Head of caudate nucleus (tissue), 42 donors: ENCODE results near the gene DACH1.
"Not testable (repeated sequence)": the region's sequence is repeated elsewhere in the genome, so short reads cannot be mapped to it uniquely, and the experiment has no call there.

Experiments used
- DNase-seq, 42 donors: peaks; one replicate each; pipeline versions ENCODE4 v3.0.0 to v3.0.0-alpha.2; 2020 to 2021; ENCODE audit warnings: mixed read lengths in 7 of 42
- intact Hi-C: fragments of 100-400 bp; cut with DNase I; formaldehyde crosslinking; loops from one replicate; pipeline ENCODE4 v1.15.0; 2022

DACH1 gene

GRCh38 chr13:71797517-71797916 lies 69.5 kb downstream of the DACH1 start:
- peak in 3 of 42 donors; percentile 7 to 16 (median 8) for DNase-seq
- intact Hi-C loops: no loop called here

GRCh38 chr13:71789693-71790329 lies 77.2 kb downstream of the DACH1 start:
- no peak for DNase-seq
- intact Hi-C loops: no loop called here

GRCh38 chr13:71789037-71789436 lies 78.0 kb downstream of the DACH1 start:
- DNase-seq: no peak
- intact Hi-C loops: no loop called here

DNA sequence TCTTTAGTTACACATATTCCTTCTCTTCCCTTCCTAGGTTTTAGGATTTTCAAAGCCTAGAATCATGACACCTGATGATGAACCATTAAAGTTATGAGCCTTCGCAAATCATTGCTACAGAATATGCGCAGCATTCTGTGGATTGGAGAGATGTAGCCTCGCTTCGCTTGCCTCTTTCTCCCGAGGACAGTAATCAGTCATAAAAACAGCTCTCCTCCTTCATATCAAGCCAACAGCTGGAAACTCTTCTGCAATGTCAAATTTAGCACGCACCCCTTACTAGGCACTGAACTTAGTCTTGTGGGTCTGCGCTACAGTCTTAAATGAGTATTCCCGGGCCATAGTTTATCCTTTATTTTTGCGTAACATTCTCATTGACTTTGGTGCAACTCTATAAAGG lies 79.6 kb downstream of the DACH1 start:
- no peak for DNase-seq
- intact Hi-C loops: no loop called here

DNA sequence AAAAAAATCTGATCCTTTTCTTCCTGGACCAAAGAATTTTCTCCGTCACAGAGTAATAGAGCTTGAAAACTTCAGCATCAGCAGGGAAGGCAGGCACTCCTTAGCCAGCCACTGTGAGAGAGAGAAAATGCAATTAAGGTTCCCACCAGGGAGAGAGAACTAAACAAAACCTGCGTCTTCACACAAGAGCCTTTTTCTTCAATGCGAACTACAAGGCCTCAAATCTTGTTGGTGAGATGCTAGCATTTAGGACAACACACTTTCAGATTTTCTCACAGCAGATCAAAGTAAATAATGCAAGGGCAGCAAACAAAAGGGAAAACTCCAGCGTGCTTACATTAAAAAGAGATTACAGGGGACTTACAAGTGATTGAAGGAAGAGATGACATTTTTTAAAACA lies 80.1 kb downstream of the DACH1 start:
- intact Hi-C loops: no loop called here
- no peak for DNase-seq

- intact Hi-C loops: no loop called here
- DNase-seq: no peak
Measured at GRCh38 chr13:71785361-71785760, 81.6 kb downstream of the DACH1 start.

GRCh38 chr13:71780546-71780945 lies 86.5 kb downstream of the DACH1 start:
- no peak for DNase-seq
- intact Hi-C loops: no loop called here

GRCh38 chr13:71778998-71779397 lies 88.0 kb downstream of the DACH1 start:
- DNase-seq, intact Hi-C loops: not testable (repeated sequence)

DNA sequence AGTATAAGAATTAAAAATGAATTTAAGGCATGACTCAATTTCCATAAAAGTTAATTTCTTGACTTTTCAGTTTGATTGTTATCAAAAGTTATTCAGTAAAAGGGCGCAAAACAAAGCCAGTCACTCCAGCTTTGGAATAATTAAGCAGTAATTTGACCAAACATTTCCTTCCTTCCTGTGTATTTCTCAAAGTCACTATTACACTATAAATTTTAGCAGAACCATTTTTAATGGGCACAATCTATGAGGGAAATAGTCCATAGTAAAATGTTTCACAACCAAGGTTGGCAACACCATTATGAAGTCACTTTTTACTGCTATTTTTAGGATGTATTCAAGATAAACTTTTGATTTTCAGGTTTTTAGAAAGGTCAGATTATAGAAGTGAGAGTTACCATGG lies 91.0 kb downstream of the DACH1 start:
- no peak for DNase-seq
- intact Hi-C loops: no loop called here

DNA sequence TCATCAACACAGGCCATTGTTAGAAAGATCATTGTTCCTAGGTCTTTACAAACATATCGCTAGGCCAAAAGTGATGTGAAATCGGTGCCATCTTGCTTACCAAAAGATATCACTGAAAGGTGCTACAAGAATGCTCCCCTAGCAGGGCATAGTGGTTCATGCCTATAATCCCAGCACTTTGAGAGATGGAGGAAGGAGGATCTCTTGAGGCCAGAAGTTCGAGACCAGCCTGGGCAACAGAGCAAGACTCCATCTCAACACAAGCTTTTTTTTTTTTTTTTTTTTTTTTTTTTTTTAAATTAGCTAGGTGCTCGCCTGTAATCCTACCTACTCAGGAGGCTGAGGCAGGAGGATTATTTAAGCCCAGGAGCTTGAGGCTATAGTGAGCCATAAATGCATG lies 92.1 kb downstream of the DACH1 start:
- DNase-seq: no peak
- intact Hi-C loops: no loop called here

- DNase-seq: no peak
- intact Hi-C loops: no loop called here
Measured at GRCh38 chr13:71773531-71773930, 93.5 kb downstream of the DACH1 start.

- intact Hi-C loops: no loop called here
- DNase-seq: no peak
Measured at GRCh38 chr13:71772361-71772760, 94.6 kb downstream of the DACH1 start.

- intact Hi-C loops: no loop called here
- DNase-seq: no peak
Measured at GRCh38 chr13:71771144-71771543, 95.9 kb downstream of the DACH1 start.

- intact Hi-C loops: no loop called here
- no peak for DNase-seq
Measured at GRCh38 chr13:71770710-71771109, 96.3 kb downstream of the DACH1 start.

DNA sequence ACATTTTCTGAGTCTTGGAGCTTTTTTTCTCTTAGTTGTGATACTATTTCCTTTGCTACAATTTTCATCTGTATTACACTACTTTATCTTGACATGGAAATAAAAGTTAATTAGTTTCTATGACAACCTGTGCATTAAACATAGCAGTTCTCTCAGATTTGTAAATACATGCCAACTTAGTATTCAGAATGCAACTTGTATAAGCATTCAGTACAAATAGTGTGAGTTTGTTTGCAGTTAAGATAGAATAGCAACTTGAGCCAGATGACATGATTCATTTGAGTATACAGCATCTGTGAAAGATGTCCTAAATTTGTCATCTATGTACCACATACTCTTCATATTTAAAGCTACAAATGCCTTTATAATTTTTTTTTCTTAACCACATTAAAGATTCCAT lies 98.1 kb downstream of the DACH1 start:
- no peak for DNase-seq
- intact Hi-C loops: no loop called here

DNA sequence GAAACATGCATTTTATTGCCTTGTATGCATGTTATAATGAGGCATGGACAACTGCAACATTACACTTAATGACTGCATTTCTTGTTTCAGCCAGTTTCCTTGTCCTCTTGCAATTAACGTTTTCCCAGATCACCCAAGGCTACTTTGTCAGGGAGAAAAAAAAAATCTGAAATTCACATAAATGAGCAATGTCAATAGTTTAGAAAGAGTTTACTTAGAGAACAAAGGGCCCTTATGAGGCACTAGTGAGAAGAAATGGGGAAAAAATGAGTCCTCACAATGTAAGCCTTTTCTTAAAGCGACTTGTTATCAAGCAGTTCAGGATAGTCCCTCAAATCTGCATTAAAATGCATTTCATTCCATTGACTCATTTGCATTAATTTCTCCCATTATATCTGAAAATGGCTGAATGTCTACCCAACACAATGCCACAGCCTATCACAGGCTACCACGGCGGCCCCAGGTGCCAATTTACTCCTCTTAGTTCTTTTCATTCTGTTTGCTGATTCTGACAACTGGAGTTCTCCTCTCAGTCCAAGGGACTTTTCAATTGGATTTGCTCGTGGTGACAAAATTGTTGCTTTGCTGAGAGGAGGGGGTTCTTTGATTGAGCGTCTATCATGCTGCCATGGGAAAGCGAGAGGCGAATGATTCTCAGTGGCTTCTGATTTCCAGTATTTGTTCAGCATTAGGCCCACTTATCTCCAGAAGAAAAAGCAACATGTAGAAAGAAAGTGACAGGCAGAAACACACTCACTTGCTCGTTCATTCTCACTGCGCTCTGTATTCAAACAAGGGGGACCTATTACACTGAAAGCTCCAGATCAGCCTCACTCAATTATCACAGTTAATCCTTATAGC lies 107.1 kb downstream of the DACH1 start:
- intact Hi-C loops: no loop called here
- DNase-seq: no peak

- no peak for DNase-seq
- intact Hi-C loops: no loop called here
Measured at GRCh38 chr13:71758828-71759227, 108.2 kb downstream of the DACH1 start.

GRCh38 chr13:71754407-71754974 lies 112.5 kb downstream of the DACH1 start:
- intact Hi-C loops: no loop called here
- DNase-seq: no peak

GRCh38 chr13:71752775-71753513 lies 114.1 kb downstream of the DACH1 start:
- intact Hi-C loops: no loop called here
- no peak for DNase-seq

DNA sequence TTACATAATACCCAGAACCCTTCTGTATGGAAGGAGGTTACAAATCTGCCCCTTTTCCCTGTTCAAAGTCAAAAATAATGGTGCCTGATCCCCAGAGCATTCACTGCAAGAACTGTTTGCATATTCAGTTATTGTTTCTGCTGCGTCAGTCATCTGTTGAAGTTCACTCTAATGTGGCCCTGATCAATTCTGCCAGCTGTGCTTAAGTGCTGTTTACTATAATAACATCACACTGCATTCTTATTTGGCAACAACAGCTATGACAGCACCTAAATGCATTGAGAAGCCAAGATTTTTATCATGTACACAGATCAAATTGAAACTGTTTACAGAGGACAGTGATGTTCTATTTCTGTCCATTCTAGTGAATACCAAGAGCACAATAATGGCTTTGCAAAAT lies 115.9 kb downstream of the DACH1 start:
- no peak for DNase-seq

More for the DNA sequence above, 115.9 kb downstream of the DACH1 start:
- intact Hi-C loops: no loop called here
